NT2/D1 (cell line): ENCODE results near the gene DEUP1.

Experiments used
- DNase-seq: peaks from one replicate; pipeline ENCODE4 v3.0.0-alpha.2; 2011; ENCODE audit warnings: low read depth, low spot score
- H3K27me3 ChIP-seq: 2 replicates; pipeline ENCODE4 v1.6.0; 2011; ENCODE audit warnings: mild to moderate bottlenecking; ENCODE audit not compliant: insufficient read length, insufficient read depth
- H3K36me3 ChIP-seq: 2 replicates; pipeline ENCODE4 v1.6.1; 2011; ENCODE audit warnings: mild to moderate bottlenecking, low read length, mixed read lengths; ENCODE audit not compliant: insufficient read depth, insufficient read length
- H3K4me1 ChIP-seq: 2 replicates; pipeline ENCODE4 v1.5.1; 2011; ENCODE audit not compliant: insufficient read depth, insufficient read length
- H3K4me3 ChIP-seq: 2 replicates; pipeline ENCODE4 v1.5.1; 2011; ENCODE audit warnings: low read depth; ENCODE audit not compliant: insufficient read length
- H3K9ac ChIP-seq: 2 replicates; pipeline ENCODE4 v1.6.0; 2011; ENCODE audit warnings: low read depth; ENCODE audit not compliant: insufficient read length
- H3K9me3 ChIP-seq: 2 replicates; pipeline ENCODE4 v1.5.1; 2011; ENCODE audit warnings: mild to moderate bottlenecking, low read length; ENCODE audit not compliant: insufficient read depth
- SUZ12 ChIP-seq: IDR thresholded peaks from 2 replicates; pipeline ENCODE4 v1.6.1; 2011; ENCODE audit not compliant: insufficient read length, insufficient read depth; ENCODE audit errors: extremely low read depth
- YY1 ChIP-seq: IDR thresholded peaks from 2 replicates; pipeline ENCODE4 v1.6.1; 2011; ENCODE audit not compliant: insufficient read length, insufficient read depth
- ZNF274 ChIP-seq: IDR thresholded peaks from 2 replicates; pipeline ENCODE4 v1.6.1; 2011; ENCODE audit warnings: mild to moderate bottlenecking, low read depth, low read length

The DEUP1 gene

GRCh38 chr11:93324500-93324899 is 6.0 kb upstream of the DEUP1 start:
- Histone ChIP-seq H3K36me3 (no peaks in the 10 kb centered on the region), H3K9ac (no peak overlapping the region), H3K27me3 (peaks cover 7% of the 10 kb centered on the region), H3K9me3 (no peaks in the 10 kb centered on the region), H3K4me3 (no peak overlapping the region), H3K4me1 (no peaks in the 10 kb centered on the region)
- DNase-seq, result no peak
- TF ChIP-seq YY1, result no peak
- TF ChIP-seq SUZ12, result no peak
- no peak for TF ChIP-seq ZNF274

GRCh38 chr11:93326681-93327080 is 3.9 kb upstream of the DEUP1 start:
- Histone ChIP-seq H3K36me3 (no peaks in the 10 kb centered on the region), H3K27me3 (peaks cover 27% of the 10 kb centered on the region), H3K4me1 (no peaks in the 10 kb centered on the region), H3K9ac (no peak overlapping the region), H3K9me3 (no peaks in the 10 kb centered on the region), H3K4me3 (no peak overlapping the region)
- no peak for DNase-seq
- no peak for TF ChIP-seq YY1
- TF ChIP-seq SUZ12, result no peak
- TF ChIP-seq ZNF274, result no peak

GRCh38 chr11:93329936-93330445 is 551 bp upstream of the DEUP1 start:
- Histone ChIP-seq H3K9me3 (no peaks in the 10 kb centered on the region), H3K27me3 (peaks cover 27% of the 10 kb centered on the region), H3K9ac (peak overlapping the region; percentile 51), H3K4me3 (peak overlapping the region; percentile 36), H3K36me3 (no peaks in the 10 kb centered on the region), H3K4me1 (no peaks in the 10 kb centered on the region)
- DNase-seq, result no peak
- no peak for TF ChIP-seq SUZ12
- no peak for TF ChIP-seq YY1
- TF ChIP-seq ZNF274, result no peak

- H3K9me3 ChIP-seq, result no peaks in the 10 kb centered on the region
- TF ChIP-seq SUZ12 (no peak), ZNF274 (no peak), YY1 (no peak)
- H3K4me3 ChIP-seq, result no peak overlapping the region
- H3K4me1 ChIP-seq, result no peaks in the 10 kb centered on the region
- no peak for DNase-seq
- H3K27me3 ChIP-seq, result no peaks in the 10 kb centered on the region
- no peak overlapping the region for H3K9ac ChIP-seq
- no peaks in the 10 kb centered on the region for H3K36me3 ChIP-seq
Observed at GRCh38 chr11:93340223-93340622, 9.7 kb downstream of the DEUP1 start.

GRCh38 chr11:93344855-93345333 is 14.4 kb downstream of the DEUP1 start:
- Histone ChIP-seq H3K9ac (no peak overlapping the region), H3K36me3 (no peaks in the 10 kb centered on the region), H3K4me1 (no peaks in the 10 kb centered on the region), H3K4me3 (no peak overlapping the region), H3K9me3 (no peaks in the 10 kb centered on the region), H3K27me3 (no peaks in the 10 kb centered on the region)
- no peak for TF ChIP-seq SUZ12
- no peak for TF ChIP-seq YY1
- TF ChIP-seq ZNF274, result no peak
- no peak for DNase-seq

GRCh38 chr11:93348930-93349329 is 18.4 kb downstream of the DEUP1 start:
- H3K4me3 ChIP-seq, result no peak overlapping the region

GRCh38 chr11:93350835-93351234 is 20.3 kb downstream of the DEUP1 start:
- Histone ChIP-seq H3K9ac (no peak overlapping the region), H3K27me3 (no peaks in the 10 kb centered on the region), H3K36me3 (no peaks in the 10 kb centered on the region), H3K4me1 (no peaks in the 10 kb centered on the region), H3K9me3 (peaks cover 12% of the 10 kb centered on the region; the same call in 1 of the 2 replicates), H3K4me3 (no peak overlapping the region)
- no peak for TF ChIP-seq YY1
- no peak for TF ChIP-seq ZNF274
- TF ChIP-seq SUZ12, result no peak
- no peak for DNase-seq

More at GRCh38 chr11:93348930-93349329, 18.4 kb downstream of the DEUP1 start:
- no peaks in the 10 kb centered on the region for H3K4me1 ChIP-seq
- H3K36me3 ChIP-seq, result no peaks in the 10 kb centered on the region
- H3K27me3 ChIP-seq, result no peaks in the 10 kb centered on the region
- TF ChIP-seq YY1 (no peak), SUZ12 (no peak), ZNF274 (no peak)
- H3K9me3 ChIP-seq, result peaks cover 12% of the 10 kb centered on the region; the same call in 1 of the 2 replicates
- no peak overlapping the region for H3K9ac ChIP-seq
- DNase-seq, result peak; percentile 38
